GM21825 (cell line): ENCODE data around the gene SAMD4A.

Experiments used
- ATAC-seq: cut with Tn5 transposase; IDR thresholded peaks from one replicate; pipeline ENCODE4 v1.9.1; 2021; ENCODE audit warnings: mild to moderate bottlenecking, moderate library complexity; ENCODE audit not compliant: unreplicated experiment

The SAMD4A gene

DNA sequence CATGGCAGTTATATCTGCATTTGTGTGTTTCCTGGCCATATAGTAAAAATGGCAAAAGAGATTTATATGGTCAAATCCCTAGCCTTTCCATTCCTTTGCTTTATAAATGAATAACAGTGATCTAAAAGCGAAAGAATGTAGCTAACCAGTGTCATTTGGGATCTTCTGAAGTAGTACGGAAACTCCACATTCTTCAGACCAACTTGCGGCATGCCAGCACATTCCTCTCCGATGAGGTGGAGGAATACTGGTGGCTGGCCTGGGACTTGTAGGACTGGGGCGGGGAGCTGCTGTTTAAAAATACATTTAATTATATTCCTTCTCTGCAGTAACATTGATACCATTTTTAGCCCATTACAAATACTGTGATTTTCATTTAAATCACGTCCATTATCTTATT, 85.3 kb downstream of the SAMD4A start:
- ATAC-seq = no peak

DNA sequence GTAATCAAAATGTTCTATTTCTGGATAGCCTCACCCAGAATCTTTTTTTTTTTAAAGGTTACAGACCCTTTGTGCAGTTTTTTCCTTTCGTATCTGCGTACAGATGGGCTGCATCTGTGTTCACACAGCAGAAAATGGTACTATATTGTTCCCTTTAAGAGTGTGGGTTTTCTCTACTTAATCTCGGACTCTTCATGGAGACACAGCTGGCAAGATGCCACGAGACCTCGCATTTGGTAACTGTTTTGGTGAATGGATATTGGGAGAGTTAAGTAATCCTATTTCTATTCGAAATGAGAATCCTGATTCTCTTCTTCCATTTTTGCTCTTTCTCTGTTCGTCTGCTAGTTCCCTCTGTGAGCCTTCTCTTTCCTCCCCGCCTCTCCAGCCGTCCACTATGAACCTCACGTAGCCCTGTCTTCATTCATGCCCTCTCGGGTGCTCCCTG, 85.7 kb downstream of the SAMD4A start:
- no peak for ATAC-seq

DNA sequence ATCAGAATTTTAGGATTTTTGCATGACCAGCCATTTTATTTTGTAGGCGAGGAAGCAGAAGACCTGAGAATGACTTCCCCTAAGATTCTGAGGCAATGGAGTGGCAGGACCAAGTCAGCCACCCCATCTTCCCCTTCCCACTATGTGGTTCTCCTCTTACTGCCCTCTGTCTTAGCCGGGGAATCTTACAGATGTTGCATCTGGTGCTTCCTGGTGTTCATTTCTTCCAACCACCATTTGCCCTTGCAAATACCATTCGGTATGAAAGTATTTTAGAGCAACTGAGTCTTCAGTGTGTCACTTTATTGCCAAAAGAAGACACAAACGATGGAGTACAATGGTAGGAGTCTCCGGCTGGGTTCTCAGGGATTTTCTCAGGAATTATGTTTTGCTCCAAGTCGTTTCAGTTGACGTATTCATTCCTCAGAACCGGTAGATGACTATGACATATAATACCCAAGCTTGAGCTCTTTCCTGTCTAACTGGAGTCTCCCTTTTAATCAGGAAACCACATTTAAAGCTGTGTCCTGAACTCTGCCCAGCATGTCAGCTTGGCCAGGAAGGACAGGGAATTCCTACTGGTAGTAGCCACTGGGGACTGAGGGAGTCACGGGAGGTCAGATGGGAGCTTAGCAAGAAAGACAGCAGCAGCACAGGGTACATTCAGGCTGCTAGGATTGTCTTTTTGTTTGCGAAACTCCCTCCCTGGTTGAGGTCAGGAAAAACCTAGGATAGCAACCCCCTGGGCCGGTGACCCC, 87.0 kb downstream of the SAMD4A start:
- ATAC-seq = no peak

DNA sequence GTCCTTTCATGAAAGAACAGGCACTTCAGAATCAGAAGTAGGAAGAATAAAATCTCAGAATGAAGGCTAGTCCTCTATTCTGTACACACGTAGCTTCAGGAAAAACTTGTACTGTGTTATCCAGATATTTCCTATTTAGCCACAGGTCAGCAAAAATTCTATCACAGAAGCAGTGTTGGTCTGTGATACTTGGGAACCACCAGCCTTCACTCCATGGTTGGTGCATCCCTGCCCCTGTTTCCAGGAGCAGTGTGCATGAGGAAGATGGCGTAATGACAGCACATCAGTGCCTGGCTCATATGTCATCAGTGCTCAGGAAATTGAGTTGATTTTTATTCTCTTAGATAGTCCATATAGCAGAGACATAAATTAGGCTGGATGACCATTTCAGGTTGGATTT, 87.7 kb downstream of the SAMD4A start:
- no peak for ATAC-seq

DNA sequence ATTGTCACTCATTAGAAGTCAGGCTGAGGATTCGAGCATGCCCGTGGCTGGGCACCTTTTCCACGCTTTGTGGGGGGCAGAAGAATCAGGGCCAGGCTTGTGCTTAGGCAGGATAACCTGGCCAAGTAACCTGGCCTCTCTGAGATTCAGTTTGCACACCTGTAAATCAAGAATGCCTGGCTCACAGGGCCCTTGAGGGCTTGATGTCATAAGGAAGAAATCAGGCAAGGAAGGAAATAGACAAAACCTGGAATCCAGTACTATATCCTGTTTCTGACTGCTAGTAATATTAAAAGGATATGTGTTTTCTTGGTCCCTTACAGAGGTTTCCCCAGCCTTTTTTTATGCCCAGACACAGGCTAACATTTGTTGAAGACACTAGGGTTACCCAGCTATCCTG, 91.9 kb downstream of the SAMD4A start:
- no peak for ATAC-seq

DNA sequence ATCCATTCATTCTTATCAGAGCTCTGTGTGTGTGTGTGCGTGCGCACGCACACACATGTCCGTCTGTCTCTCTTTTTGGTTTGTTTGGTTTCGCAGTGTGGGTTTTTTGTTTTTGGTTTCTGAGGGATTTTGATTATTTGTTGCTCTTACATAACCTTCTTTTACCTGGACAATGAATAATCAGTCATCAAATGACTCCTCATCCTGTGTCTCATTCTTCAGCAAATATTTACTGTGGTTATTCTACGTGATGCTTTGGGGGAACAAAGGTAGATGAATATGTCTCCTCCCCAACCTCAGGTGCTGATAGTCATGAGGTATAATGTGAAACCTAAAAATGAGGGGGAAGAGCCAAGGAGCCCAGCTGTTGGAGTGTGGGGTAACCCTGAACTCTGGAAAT, 92.4 kb downstream of the SAMD4A start:
- ATAC-seq = no peak

DNA sequence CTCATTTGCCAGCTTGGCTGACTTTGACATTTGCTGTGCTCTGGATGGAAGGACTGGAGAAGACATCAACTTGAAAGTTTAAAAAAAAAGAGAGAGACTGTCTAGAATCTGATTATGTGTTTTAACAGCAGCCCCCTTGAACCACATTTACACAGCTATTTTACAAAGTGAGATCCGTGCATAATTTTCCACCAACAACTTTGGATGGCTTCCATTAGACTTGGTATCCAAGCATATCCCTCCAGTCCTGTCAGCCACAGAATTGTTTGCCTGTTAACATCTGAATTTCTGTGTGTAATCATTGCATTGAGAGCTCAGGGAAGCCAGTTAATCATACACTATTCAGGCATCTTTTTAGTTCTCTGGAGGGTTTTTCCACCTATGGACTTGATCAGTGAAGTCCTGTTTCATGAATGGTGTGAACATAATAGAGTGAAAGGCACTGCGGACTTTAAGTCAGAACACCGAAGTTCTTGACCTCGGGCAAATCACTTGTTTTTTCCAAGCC, 93.7 kb downstream of the SAMD4A start:
- ATAC-seq = no peak

DNA sequence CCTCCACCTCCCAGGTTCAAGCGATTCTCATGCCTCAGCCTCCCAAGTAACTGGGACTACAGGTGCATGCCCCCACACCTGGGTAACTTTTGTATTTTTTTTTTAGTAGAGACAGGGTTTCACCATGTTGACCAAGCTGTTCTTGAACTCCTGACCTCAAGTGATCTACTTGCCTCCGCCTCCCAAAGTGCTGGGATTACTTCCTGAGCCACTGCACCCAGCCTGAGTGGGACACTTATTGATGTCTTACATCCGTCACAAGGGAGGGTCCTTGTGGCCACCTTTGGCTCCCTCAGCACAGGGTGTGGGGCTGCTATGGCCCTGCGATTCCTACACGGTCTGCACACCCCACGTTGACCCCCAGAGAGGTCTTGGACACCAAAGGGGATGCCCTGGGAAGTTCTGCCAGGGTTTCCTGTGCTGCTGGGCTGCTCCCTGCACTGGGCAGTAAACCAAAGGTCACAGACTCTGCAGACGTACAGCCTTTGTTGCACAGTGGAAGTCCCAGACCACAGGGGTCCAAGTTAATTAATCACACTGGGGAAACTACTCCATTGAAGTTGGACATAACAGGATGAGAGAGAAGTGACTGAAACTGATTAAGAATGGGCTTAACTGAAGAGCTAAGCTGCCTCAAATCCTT, 95.7 kb downstream of the SAMD4A start:
- no peak for ATAC-seq

DNA sequence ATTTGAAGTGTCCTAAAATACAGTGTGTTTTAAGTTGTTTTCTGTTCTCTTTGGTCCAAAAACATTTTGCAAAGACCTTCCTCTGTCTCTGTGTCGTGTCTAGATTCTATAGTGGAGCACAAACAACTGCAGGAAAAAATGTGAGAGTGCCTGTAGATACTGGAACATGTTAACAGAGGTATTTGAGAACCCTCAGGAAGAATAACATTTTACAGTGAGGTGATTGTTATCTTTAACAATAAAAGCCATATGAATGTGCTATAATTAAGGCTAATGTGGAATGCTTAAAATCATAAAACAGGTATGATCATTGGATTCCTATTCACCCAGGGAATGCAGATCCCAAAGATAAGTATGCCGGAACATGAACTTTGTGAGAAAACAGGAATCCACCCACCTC, 98.0 kb downstream of the SAMD4A start:
- ATAC-seq = no peak

DNA sequence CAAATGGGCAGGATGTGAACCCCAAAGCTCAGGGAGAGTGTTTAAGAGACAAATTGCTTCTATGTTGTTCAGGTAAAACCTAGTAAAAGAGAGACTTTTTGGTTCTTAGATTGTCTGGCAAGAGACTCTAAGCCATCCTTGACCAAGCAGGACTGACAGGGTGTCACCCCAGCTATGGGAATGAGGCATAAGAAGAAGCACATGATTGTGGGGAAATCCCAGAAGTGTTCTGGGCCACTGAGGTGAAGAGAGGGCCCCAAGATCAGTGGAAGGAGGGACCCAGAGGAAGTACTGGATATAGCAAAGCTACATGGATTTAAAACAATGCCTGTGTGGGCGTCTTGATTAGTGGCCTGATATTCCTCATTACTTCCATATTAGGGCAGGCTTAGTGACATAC, 99.0 kb downstream of the SAMD4A start:
- ATAC-seq = no peak

DNA sequence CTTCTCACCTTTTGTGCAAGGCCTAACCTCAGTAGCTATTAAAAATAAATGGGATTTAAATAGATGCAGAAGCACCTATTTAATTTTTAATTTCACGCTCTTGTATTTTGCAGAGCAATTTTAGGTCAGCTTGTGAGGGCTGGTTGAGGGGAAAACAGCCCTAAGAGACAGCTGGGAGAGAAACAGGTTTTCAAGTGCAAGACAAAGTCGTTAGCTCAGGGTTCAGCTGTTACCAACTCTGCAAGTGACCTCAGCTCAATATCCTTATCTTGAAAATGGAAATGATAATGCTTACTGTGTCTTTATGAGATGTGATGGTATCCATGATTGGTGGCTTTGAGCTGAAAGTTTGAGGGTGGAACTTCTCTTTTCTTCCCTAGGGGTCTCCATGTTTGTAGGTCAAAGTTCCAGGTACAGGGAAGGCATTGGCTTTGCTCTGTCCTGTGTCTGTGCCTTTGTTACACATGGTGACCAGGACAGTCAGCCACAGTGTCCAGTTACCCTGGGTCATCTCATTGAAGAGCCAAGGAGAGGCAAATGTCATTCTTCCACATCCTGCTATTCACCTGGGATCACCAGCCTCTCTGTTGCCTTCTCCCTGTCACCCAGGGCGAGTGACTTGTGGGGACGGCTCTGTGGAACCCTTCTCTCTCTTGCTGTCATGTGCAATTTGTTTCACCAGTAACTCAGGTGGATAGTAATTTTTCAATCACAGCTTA, 100.3 kb downstream of the SAMD4A start:
- no peak for ATAC-seq

DNA sequence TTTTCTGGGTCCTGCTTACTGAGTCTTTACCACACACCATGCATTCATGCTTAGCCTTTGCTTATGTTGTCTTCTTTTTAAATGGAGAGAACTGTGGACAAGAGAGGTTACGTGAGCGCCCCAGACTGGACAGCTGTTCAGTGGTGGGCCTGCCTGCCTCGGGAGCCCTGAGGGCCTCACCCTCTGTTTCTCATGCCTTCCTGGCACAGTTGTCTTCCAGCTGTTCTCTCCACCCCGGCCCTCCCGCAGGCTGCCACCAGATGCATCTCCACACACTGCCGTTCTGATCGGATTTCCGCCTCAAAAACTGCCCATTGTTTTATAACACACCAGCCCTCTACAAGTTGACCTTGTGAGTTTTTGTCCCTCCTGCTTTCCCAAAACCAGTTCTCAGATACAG, 100.8 kb downstream of the SAMD4A start:
- ATAC-seq = no peak

DNA sequence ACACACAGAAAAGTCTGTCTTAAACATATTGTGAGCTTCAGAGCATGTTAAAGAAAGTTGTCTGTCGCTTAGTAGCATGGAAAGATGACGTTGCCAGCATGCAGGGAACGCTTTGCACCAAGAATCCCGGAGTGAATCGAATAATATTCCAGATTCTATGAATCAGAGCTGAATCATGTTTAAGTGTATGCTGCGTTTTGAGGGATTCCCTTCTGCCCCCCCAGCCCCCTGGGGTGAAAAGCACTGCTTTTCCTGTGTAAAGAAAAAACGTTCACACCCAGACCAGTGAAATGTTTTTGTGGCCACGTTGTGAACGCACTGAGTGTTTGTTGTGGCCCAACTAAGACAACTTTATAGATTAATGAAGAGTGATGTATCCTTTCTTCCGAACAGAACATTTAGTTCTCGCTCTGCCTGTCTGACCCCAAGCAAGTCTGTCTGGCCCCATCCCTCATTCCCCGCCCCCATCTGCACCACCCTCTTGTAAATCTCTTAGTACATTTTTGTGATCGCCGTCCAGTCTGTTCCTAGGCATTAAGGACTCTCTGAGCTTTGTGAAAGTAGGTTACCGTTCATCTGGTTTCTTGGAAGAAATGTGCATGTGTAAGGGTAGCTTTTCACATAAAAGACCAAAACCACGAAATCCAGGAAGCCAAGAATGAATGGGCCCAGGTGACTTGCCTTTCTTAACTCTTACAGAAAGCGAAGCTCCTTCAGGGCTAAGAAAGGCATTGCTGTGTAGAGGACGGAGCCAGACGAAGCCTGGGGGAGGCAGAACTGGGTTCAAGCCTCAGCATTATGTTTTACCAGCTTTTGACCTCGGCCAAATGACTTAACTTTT, 103.0 kb downstream of the SAMD4A start:
- no peak for ATAC-seq

DNA sequence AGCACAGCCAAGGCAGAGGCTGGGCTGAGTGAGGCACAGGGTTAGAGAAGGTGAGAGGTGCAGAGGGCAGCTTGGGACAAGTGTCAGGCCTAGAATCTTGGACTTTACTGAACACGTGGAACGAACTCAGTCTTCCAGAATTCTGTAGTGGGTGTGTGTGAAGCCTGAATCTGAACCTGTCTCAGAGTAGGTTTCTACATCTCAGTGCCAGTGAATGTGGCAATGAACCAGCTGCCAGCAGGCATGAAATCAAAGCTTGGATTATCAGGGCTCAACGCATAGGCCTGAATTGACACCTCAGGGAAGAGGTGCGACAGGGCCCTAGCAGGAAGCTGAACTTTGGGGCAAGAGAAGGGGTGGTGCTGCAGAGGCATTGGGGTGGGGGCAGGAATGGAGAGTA, 104.6 kb downstream of the SAMD4A start:
- no peak for ATAC-seq

DNA sequence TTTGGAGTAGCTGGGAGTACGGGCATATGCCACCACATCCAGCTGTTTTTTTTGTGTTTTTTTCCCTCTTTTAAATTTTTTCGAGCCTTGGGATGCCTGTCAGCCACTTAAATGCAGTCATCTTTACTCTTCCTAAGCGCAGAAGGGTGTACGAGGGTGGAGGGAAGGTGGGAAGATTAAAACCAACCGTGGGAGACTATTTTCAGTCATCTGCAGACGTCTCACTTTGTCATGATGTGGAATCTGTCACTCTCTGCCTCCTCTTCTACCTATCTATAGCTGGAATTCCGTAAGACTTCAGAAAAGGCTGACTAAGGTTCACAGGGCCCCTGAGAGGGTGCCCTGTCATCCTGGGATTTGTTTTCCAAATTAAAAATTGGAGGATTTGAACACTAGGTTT, 105.3 kb downstream of the SAMD4A start:
- no peak for ATAC-seq

DNA sequence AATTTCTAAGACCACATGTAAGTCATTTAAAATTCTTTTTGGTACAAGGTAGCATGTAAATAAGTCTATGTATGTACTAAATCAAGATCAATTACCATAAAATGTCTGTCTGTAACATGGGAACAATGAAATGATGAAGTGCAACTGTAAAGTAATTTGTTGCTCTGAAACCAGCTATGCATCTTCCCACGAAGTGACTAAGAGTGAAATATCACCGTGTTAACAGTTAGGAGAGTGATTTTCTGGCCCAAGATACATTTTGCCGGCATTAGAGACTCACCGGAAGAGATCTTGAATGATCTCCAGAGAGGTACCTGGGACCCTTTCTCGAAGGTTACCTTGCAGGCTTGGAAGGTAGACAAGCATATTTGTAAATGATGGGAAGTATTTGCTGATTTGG, 105.8 kb downstream of the SAMD4A start:
- ATAC-seq = no peak

DNA sequence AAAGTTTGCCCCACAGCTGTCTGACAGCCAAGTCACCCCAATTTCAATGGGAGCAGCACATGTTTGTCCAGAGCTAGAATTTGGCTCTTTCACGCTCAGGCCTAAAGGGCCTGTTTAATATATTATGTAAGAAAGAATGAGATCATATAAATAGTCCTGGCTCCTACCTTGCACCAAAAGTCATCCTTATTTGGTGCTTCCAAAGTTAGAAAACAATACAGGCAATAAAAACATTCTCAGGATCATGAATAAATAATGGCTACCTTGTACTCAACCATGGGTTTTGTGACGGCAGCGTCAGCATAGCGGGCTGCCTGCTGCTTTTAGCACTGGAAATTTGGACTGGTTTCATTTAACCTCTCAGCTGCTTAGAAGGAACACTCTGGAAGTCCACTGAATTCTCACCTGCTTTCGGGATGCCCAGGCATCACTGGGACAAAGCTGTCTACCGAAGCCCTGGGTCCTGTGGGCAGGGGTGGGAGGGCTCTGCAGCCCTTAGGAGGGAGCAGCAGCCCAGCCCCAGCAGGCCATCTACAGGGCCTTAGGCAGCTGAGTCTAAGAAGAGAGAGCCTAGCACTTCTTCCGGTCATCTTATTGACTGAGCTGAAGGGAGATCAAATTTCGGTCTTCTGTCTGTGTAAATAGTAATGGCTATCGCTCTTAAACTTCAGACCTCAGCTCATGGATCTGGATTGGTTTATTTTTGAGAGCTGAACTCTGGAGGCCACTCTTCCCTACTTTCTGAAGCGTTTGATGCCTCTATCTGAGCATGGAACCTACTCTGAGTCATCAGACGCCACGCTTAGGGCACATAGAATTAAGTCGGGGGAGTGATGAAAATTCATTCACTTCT, 106.5 kb downstream of the SAMD4A start:
- no peak for ATAC-seq

DNA sequence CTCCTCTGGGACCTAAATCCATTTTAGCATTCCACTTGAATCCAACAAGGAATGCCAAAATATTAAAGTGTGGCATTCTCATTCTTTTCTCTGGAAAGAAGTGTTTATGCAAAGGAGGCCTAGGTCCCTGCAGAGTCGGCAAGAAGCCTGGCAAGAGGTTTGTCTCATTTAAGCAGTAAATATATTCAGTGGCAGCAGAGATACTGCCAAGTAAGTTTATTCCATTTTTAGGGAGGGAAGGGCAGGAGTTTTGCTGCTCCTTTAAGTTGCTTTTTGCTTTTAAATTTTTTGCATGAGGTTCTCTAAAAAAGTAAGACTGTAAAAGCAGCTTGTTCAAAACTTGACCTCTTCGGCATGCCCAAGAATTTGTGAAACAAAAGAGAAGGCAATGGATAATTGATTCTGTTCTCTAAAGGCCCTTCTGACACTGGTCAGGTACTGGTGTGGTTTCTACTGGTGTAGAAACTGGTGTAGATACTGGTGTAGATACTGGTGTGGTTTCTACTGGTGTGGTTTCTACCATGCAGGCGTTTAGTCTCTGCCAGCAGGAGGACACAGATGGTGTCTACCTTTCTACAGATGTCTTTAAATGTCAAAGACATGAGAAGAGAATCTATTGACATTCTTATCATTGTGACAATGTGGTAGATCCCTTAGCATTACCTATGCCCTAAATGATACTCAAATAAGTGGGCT, 107.3 kb downstream of the SAMD4A start:
- ATAC-seq = no peak
